PC-3 (cell line): Measurements from ENCODE around the gene FAM120B.

Source experiments
- EZH2phosphoT487 ChIP-seq: fragments of 300-600 bp; sonication (generic); IDR thresholded peaks from 2 replicates; pipeline ENCODE4 v1.6.1; 2018; ENCODE audit warnings: mild to moderate bottlenecking, antibody characterized with exemption, low read length, borderline replicate concordance
- TF ChIP-seq, protein P1 (sequence below): fragments of 300-600 bp; sonication (generic); conservative IDR thresholded peaks from 2 replicates; pipeline ENCODE4 v1.5.1; 2017; ENCODE audit warnings: antibody characterized with exemption, low read depth, mild to moderate bottlenecking, low read length

- TF ChIP-seq, protein P1, sequence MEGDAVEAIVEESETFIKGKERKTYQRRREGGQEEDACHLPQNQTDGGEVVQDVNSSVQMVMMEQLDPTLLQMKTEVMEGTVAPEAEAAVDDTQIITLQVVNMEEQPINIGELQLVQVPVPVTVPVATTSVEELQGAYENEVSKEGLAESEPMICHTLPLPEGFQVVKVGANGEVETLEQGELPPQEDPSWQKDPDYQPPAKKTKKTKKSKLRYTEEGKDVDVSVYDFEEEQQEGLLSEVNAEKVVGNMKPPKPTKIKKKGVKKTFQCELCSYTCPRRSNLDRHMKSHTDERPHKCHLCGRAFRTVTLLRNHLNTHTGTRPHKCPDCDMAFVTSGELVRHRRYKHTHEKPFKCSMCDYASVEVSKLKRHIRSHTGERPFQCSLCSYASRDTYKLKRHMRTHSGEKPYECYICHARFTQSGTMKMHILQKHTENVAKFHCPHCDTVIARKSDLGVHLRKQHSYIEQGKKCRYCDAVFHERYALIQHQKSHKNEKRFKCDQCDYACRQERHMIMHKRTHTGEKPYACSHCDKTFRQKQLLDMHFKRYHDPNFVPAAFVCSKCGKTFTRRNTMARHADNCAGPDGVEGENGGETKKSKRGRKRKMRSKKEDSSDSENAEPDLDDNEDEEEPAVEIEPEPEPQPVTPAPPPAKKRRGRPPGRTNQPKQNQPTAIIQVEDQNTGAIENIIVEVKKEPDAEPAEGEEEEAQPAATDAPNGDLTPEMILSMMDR: no peak
- TF ChIP-seq EZH2phosphoT487: no peak
Observed at GRCh38 chr6:170438402-170438753, 131.8 kb downstream of the FAM120B start.
